ENCODE data around the gene LNP1.

DNA sequence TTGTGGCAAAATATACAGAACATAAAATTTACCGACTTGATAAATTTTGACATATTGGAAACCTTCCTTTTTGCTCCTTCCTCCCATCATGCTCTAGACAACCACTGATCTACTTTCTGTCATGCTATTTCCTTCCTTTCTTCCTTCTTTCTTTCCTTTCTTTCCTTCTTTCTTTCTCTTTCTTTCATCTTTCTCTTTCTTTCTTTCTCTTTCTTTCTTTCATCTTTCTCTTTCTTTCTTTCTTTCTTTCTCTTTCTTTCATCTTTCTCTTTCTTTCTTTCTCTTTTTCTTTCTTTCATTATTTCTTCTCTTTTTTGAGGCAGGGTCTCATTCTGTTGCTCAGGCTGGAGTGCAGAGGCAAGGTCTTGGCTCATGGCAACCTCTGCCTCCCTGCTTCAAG lies 82.2 kb downstream of the LNP1 start:
- TF ChIP-seq, protein P1, sequence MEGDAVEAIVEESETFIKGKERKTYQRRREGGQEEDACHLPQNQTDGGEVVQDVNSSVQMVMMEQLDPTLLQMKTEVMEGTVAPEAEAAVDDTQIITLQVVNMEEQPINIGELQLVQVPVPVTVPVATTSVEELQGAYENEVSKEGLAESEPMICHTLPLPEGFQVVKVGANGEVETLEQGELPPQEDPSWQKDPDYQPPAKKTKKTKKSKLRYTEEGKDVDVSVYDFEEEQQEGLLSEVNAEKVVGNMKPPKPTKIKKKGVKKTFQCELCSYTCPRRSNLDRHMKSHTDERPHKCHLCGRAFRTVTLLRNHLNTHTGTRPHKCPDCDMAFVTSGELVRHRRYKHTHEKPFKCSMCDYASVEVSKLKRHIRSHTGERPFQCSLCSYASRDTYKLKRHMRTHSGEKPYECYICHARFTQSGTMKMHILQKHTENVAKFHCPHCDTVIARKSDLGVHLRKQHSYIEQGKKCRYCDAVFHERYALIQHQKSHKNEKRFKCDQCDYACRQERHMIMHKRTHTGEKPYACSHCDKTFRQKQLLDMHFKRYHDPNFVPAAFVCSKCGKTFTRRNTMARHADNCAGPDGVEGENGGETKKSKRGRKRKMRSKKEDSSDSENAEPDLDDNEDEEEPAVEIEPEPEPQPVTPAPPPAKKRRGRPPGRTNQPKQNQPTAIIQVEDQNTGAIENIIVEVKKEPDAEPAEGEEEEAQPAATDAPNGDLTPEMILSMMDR (IDR thresholded peaks at IDR 0.05), result no peak
- no peak for TF ChIP-seq POLR2A (IDR thresholded peaks at IDR 0.05)

Measured in body of pancreas (tissue), 4 donors.